Bronchial epithelial cell (primary cell): ENCODE data around the gene TMEM184B. TPM values are rescaled to one million over a fixed set of nuclear protein-coding genes. Genes with fewer than 3 reads are reported as not detected.

Experiments
- DNase-seq: peaks from one replicate; pipeline ENCODE4 v3.0.0-alpha.2; 2010; ENCODE audit warnings: low read depth
- FAIRE-seq: peaks from 2 replicates; lab custom pipeline; 2011; peaks lifted over from hg19 to GRCh38; lab: Jason Lieb, UNC
- H3K27me3 ChIP-seq: 2 replicates; pipeline ENCODE4 v1.5.1; 2011; ENCODE audit warnings: low read length; ENCODE audit not compliant: control insufficient read depth, insufficient read depth
- H3K36me3 ChIP-seq: 2 replicates; pipeline ENCODE4 v1.5.1; 2011; ENCODE audit warnings: low read length; ENCODE audit not compliant: control insufficient read depth, insufficient read depth
- H3K4me3 ChIP-seq: 2 replicates; pipeline ENCODE4 v1.5.1; 2011; ENCODE audit warnings: mild to moderate bottlenecking, low read depth, low read length, control low read depth
- CTCF ChIP-seq: IDR thresholded peaks from 2 replicates; pipeline ENCODE4 v1.5.1; 2011; ENCODE audit warnings: mild to moderate bottlenecking, moderate library complexity, low read length, control low read depth, inconsistent platforms; ENCODE audit not compliant: insufficient read depth, severe bottlenecking
- total RNA-seq: library from RNA; depleted of rRNA; stranded (reverse); fragments of >200 nt; gene quantifications from 2 replicates; pipeline ENCODE4 v1.2.1, GENCODE V29; 2014

TMEM184B gene
- total RNA-seq, 1 donor from 2014 or later = 7.1 TPM

- Histone ChIP-seq H3K4me3 (no peak overlapping the region), H3K27me3 (no peaks in the 10 kb centered on the region), H3K36me3 (peaks cover 10% of the 10 kb centered on the region)
- FAIRE-seq (no peak), DNase-seq (peak; percentile 65)
- no peak for TF ChIP-seq CTCF
Measured at GRCh38 chr22:38243007-38243765, 29.6 kb downstream of the TMEM184B start.

GRCh38 chr22:38240734-38241252, 32.0 kb downstream of the TMEM184B start:
- Histone ChIP-seq H3K36me3 (peaks cover 4% of the 10 kb centered on the region), H3K4me3 (no peak overlapping the region), H3K27me3 (no peaks in the 10 kb centered on the region)
- FAIRE-seq (no peak), DNase-seq (peak; percentile 88)
- TF ChIP-seq CTCF = no peak

GRCh38 chr22:38239101-38239761, 33.6 kb downstream of the TMEM184B start:
- Histone ChIP-seq H3K4me3 (no peak overlapping the region), H3K27me3 (no peaks in the 10 kb centered on the region), H3K36me3 (peaks cover 2% of the 10 kb centered on the region)
- TF ChIP-seq CTCF = peak; percentile 12
- DNase-seq (peak; percentile 94), FAIRE-seq (peak; percentile 97)

GRCh38 chr22:38238519-38239071, 34.2 kb downstream of the TMEM184B start:
- Histone ChIP-seq H3K27me3 (no peaks in the 10 kb centered on the region), H3K36me3 (peaks cover 2% of the 10 kb centered on the region), H3K4me3 (no peak overlapping the region)
- DNase-seq = no peak
- TF ChIP-seq CTCF = no peak
- no peak for FAIRE-seq

GRCh38 chr22:38236786-38237185, 36.0 kb downstream of the TMEM184B start:
- Histone ChIP-seq H3K27me3 (no peaks in the 10 kb centered on the region), H3K36me3 (peaks cover 5% of the 10 kb centered on the region), H3K4me3 (no peak overlapping the region)
- peak; percentile 32 for DNase-seq
- no peak for FAIRE-seq
- TF ChIP-seq CTCF = no peak
